ENCODE data around the gene FN1. TPM values are rescaled to one million over a fixed set of nuclear protein-coding genes. Genes with fewer than 3 reads are reported as not detected.
"Not testable (repeated sequence)": the region's sequence is repeated elsewhere in the genome, so short reads cannot be mapped to it uniquely, and the experiment has no call there.

The FN1 gene
- total and polyA plus RNA-seq, 2 donors (not counting 1 experiment from before 2014, with no cell fraction given): 3,629 to 5,906 TPM

GRCh38 chr2:215361211-215361875 is 74.5 kb downstream of the FN1 start:
- H3K27me3 ChIP-seq (ENCODE audit: control insufficient read depth, insufficient read depth, low read length): no peaks in the 10 kb centered on the region
- peak; percentile 16 to 17 for DNase-seq (ENCODE audit: low read depth in 2 of 2)

DNA sequence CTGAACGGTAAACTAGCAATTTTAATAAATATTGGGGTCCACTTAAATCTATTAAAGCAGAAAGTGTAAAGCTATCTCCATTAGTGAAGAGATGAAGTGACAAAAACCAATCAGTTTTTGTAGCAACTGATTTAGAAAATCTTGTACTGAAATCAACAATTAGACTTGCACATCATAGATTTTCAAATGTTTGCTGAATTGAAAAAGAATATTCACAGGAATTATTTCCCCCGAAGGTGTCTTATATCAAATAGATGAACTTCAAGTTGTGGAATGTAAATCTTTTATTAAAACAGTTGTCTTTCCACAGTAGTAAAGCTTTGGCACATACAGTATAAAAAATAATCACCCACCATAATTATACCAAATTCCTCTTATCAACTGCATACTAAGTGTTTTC is 75.3 kb downstream of the FN1 start:
- peaks cover 35% of the 10 kb centered on the region for H3K36me3 ChIP-seq (ENCODE audit: control insufficient read depth, insufficient read depth, low read length)
- no peaks in the 10 kb centered on the region for H3K79me2 ChIP-seq (ENCODE audit: control insufficient read depth, insufficient read depth, low read length)
- no peaks in the 10 kb centered on the region for H3K27me3 ChIP-seq (ENCODE audit: control insufficient read depth, insufficient read depth, low read length)
- no peaks in the 10 kb centered on the region for H4K20me1 ChIP-seq (ENCODE audit: control insufficient read depth, extremely low read depth, insufficient read depth, low read length)
- H3K9me3 ChIP-seq (ENCODE audit: control insufficient read depth, insufficient read depth, low read depth, low read length): no peaks in the 10 kb centered on the region
- H3K27ac ChIP-seq (ENCODE audit: insufficient read depth, low read length): no peak overlapping the region
- no peak overlapping the region for H3K4me3 ChIP-seq (replicated peaks in 1 of 4; ENCODE audit: control extremely low read depth in 1 of 4, insufficient read depth in 1 of 4, low read depth in 3 of 4, low read length in 4 of 4)
- no peak overlapping the region for H3K9ac ChIP-seq (ENCODE audit: insufficient read depth, low read length)
- no peak overlapping the region for H2AFZ ChIP-seq (ENCODE audit: low read length)
- DNase-seq (ENCODE audit: low read depth in 2 of 2): no peak
- no peak for TF ChIP-seq EZH2 (IDR thresholded peaks at IDR 0.05; ENCODE audit: low read length, missing control alignments)
- TF ChIP-seq CTCF (conservative IDR thresholded peaks at IDR 0.05 in 1 of 2, IDR thresholded peaks at IDR 0.05 in 1 of 2; ENCODE audit: low read depth in 1 of 2, low read length in 2 of 2): no peak
- no peaks in the 10 kb centered on the region for H3K4me1 ChIP-seq (ENCODE audit: control insufficient read depth, extremely low read depth, insufficient read depth, low read length)
- H3K4me2 ChIP-seq (ENCODE audit: extremely low read depth, insufficient read depth, low read length): no peak overlapping the region

More at GRCh38 chr2:215361211-215361875, 74.5 kb downstream of the FN1 start:
- Histone ChIP-seq H4K20me1 (ENCODE audit: control insufficient read depth, extremely low read depth, insufficient read depth, low read length) (no peaks in the 10 kb centered on the region), H3K9ac (ENCODE audit: insufficient read depth, low read length) (no peak overlapping the region), H3K9me3 (ENCODE audit: control insufficient read depth, insufficient read depth, low read depth, low read length) (no peaks in the 10 kb centered on the region), H3K36me3 (ENCODE audit: control insufficient read depth, insufficient read depth, low read length) (peaks cover 35% of the 10 kb centered on the region), H3K27ac (ENCODE audit: insufficient read depth, low read length) (no peak overlapping the region), H3K4me2 (ENCODE audit: extremely low read depth, insufficient read depth, low read length) (no peak overlapping the region), H2AFZ (ENCODE audit: low read length) (no peak overlapping the region), H3K79me2 (ENCODE audit: control insufficient read depth, insufficient read depth, low read length) (no peaks in the 10 kb centered on the region), H3K4me3 (replicated peaks in 1 of 4; ENCODE audit: control extremely low read depth in 1 of 4, insufficient read depth in 1 of 4, low read depth in 3 of 4, low read length in 4 of 4) (no peak overlapping the region), H3K4me1 (ENCODE audit: control insufficient read depth, extremely low read depth, insufficient read depth, low read length) (no peaks in the 10 kb centered on the region)
- TF ChIP-seq CTCF (conservative IDR thresholded peaks at IDR 0.05 in 1 of 2, IDR thresholded peaks at IDR 0.05 in 1 of 2; ENCODE audit: low read depth in 1 of 2, low read length in 2 of 2): no peak
- no peak for TF ChIP-seq EZH2 (IDR thresholded peaks at IDR 0.05; ENCODE audit: low read length, missing control alignments)

DNA sequence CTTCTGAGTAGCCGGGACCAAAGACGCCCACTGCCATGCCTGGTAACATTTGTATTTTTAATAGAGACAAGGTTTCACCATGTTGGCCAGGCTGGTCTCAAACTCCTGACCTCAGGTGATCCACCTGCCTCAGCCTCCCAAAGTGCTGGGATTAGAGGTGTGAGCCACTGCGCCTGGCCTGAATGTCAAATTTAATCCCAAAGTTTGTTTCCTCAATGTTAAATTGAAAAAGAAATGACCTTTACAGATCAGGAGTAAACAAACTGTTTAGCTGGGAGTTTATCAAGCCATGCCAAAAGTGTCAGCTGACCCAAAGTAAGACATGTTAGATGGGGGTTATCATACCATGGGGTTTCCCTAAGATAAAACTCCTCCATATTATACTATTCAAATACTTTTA is 75.8 kb downstream of the FN1 start:
- H3K36me3 ChIP-seq (ENCODE audit: control insufficient read depth, insufficient read depth, low read length): peaks cover 32% of the 10 kb centered on the region
- H3K4me2 ChIP-seq (ENCODE audit: extremely low read depth, insufficient read depth, low read length); H3K4me3 ChIP-seq (replicated peaks in 1 of 4; ENCODE audit: control extremely low read depth in 1 of 4, insufficient read depth in 1 of 4, low read depth in 3 of 4, low read length in 4 of 4); H3K9me3 ChIP-seq (ENCODE audit: control insufficient read depth, insufficient read depth, low read depth, low read length); H3K9ac ChIP-seq (ENCODE audit: insufficient read depth, low read length); H2AFZ ChIP-seq (ENCODE audit: low read length); H3K27ac ChIP-seq (ENCODE audit: insufficient read depth, low read length); H3K27me3 ChIP-seq (ENCODE audit: control insufficient read depth, insufficient read depth, low read length); H3K79me2 ChIP-seq (ENCODE audit: control insufficient read depth, insufficient read depth, low read length); H4K20me1 ChIP-seq (ENCODE audit: control insufficient read depth, extremely low read depth, insufficient read depth, low read length); H3K4me1 ChIP-seq (ENCODE audit: control insufficient read depth, extremely low read depth, insufficient read depth, low read length): not testable (repeated sequence)
- DNase-seq (ENCODE audit: low read depth in 2 of 2): peak; percentile 7 to 19
